ENCODE data around the gene MYH15. TPM values are rescaled to one million over a fixed set of nuclear protein-coding genes. Genes with fewer than 3 reads are reported as not detected.

MYH15 gene
- total and polyA plus RNA-seq, 2 donors: 0.10 to 1.2 TPM

- DNase-seq (ENCODE audit: extremely low spot score): no peak
- H3K4me3 ChIP-seq (ENCODE audit: low read depth, low read length): no peak overlapping the region
- 91% methylated on average over 1 of the region's 1 CpG for WGBS
- no peaks in the 10 kb centered on the region for H3K36me3 ChIP-seq (ENCODE audit: insufficient read depth)
- H3K4me1 ChIP-seq (ENCODE audit: insufficient read depth): no peaks in the 10 kb centered on the region
- no peak overlapping the region for H3K27ac ChIP-seq (ENCODE audit: low read depth)
Observed at GRCh38 chr3:108500728-108501127, 9.7 kb downstream of the MYH15 start.

DNA sequence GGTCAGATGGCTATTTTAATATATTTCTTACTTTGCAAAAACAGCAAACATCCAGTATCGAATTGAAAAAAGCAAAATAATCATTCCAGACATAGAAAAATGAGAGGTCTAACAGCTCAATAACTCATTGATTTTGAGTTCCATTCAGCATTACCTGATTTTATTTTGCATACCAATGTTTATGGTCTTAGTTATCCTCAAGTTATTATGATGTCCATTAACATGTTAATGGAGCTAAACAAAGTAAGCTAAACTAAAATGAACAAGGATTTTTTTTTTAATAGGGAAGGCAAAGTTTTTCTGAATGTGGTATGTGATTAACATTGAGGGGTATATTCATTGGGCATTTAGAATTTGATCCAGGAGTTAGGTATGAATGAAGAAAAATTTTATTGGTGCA, 13.1 kb downstream of the MYH15 start:
- Histone ChIP-seq H3K36me3 (ENCODE audit: insufficient read depth) (no peaks in the 10 kb centered on the region), H3K4me1 (ENCODE audit: insufficient read depth) (no peaks in the 10 kb centered on the region), H3K4me3 (ENCODE audit: low read depth, low read length) (no peak overlapping the region), H3K27ac (ENCODE audit: low read depth) (no peak overlapping the region)
- no peak for DNase-seq (ENCODE audit: extremely low spot score)
- 95% methylated on average over 1 of the region's 1 CpG for WGBS

- Histone ChIP-seq H3K4me3 (ENCODE audit: low read depth, low read length) (no peak overlapping the region), H3K36me3 (ENCODE audit: insufficient read depth) (no peaks in the 10 kb centered on the region), H3K4me1 (ENCODE audit: insufficient read depth) (no peaks in the 10 kb centered on the region), H3K27ac (ENCODE audit: low read depth) (no peak overlapping the region)
- 75% methylated on average over 6 of the region's 6 CpGs for WGBS
- no peak for DNase-seq (ENCODE audit: extremely low spot score)
Observed at GRCh38 chr3:108495717-108496116, 14.7 kb downstream of the MYH15 start.

- WGBS: 23% methylated on average over 3 of the region's 3 CpGs
Observed at GRCh38 chr3:108494906-108495531, 15.4 kb downstream of the MYH15 start.

GRCh38 chr3:108493862-108494261, 16.5 kb downstream of the MYH15 start:
- no peaks in the 10 kb centered on the region for H3K4me1 ChIP-seq (ENCODE audit: insufficient read depth)
- WGBS: 61% methylated on average over 2 of the region's 2 CpGs
- H3K27ac ChIP-seq (ENCODE audit: low read depth): no peak overlapping the region
- no peak overlapping the region for H3K4me3 ChIP-seq (ENCODE audit: low read depth, low read length)
- no peaks in the 10 kb centered on the region for H3K36me3 ChIP-seq (ENCODE audit: insufficient read depth)
- DNase-seq (ENCODE audit: extremely low spot score): no peak

More at GRCh38 chr3:108494906-108495531, 15.4 kb downstream of the MYH15 start:
- Histone ChIP-seq H3K4me3 (ENCODE audit: low read depth, low read length) (no peak overlapping the region), H3K36me3 (ENCODE audit: insufficient read depth) (no peaks in the 10 kb centered on the region), H3K4me1 (ENCODE audit: insufficient read depth) (no peaks in the 10 kb centered on the region), H3K27ac (ENCODE audit: low read depth) (no peak overlapping the region)
- DNase-seq (ENCODE audit: extremely low spot score): no peak

DNA sequence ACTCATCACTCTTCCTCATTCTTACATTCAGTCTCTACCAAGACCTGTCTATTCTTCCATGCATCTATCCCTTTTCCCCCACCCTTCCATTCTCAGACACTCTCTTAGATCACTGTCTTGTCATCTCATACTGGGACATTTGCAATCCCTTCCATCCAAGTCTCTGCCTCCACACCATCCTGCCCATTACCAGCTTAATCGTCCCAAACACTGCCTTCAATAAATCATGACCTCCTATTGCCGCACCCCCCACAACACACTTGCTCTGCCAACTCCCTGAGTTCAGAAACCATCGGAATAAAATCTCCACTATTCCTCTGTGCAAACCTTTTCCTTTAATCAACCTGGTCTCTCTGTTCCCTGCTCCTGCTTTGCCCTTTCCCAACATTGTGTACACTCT, 18.9 kb downstream of the MYH15 start:
- Histone ChIP-seq H3K4me1 (ENCODE audit: insufficient read depth) (no peaks in the 10 kb centered on the region), H3K36me3 (ENCODE audit: insufficient read depth) (no peaks in the 10 kb centered on the region), H3K27ac (ENCODE audit: low read depth) (no peak overlapping the region), H3K4me3 (ENCODE audit: low read depth, low read length) (no peak overlapping the region)
- WGBS: 85% methylated on average over 3 of the region's 3 CpGs
- no peak for DNase-seq (ENCODE audit: extremely low spot score)

GRCh38 chr3:108489776-108490175, 20.6 kb downstream of the MYH15 start:
- no peak for DNase-seq (ENCODE audit: extremely low spot score)
- H3K36me3 ChIP-seq (ENCODE audit: insufficient read depth): no peaks in the 10 kb centered on the region
- no peaks in the 10 kb centered on the region for H3K4me1 ChIP-seq (ENCODE audit: insufficient read depth)
- no peak overlapping the region for H3K4me3 ChIP-seq (ENCODE audit: low read depth, low read length)
- 14% methylated on average over 2 of the region's 2 CpGs for WGBS
- H3K27ac ChIP-seq (ENCODE audit: low read depth): no peak overlapping the region

DNA sequence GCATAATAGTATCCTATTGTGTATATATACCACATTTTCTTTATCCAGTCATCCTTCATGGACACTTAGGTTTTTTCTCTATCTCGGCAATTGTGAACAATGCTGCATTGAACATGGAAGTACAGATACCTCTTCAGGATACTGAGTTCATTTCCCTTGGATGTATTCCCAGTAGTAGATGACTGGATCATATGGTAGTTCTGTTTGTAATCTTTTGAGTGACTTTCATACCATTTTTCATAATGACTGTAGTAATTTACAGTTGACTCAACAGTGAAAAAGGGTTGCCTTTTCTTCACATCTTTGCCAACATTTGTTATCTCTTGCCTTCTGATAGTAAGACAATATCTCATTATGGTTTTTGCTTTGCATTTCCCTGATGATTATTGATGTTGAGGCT, 21.8 kb downstream of the MYH15 start:
- Histone ChIP-seq H3K27ac (ENCODE audit: low read depth) (no peak overlapping the region), H3K4me3 (ENCODE audit: low read depth, low read length) (no peak overlapping the region), H3K36me3 (ENCODE audit: insufficient read depth) (no peaks in the 10 kb centered on the region), H3K4me1 (ENCODE audit: insufficient read depth) (no peaks in the 10 kb centered on the region)
- 79% methylated on average over 1 of the region's 1 CpG for WGBS
- DNase-seq (ENCODE audit: extremely low spot score): no peak

- H3K4me3 ChIP-seq (ENCODE audit: low read depth, low read length): no peak overlapping the region
- no peak overlapping the region for H3K27ac ChIP-seq (ENCODE audit: low read depth)
- no peaks in the 10 kb centered on the region for H3K36me3 ChIP-seq (ENCODE audit: insufficient read depth)
- H3K4me1 ChIP-seq (ENCODE audit: insufficient read depth): no peaks in the 10 kb centered on the region
- 50% methylated on average over 2 of the region's 2 CpGs for WGBS
- DNase-seq (ENCODE audit: extremely low spot score): no peak
Observed at GRCh38 chr3:108487439-108487838, 23.0 kb downstream of the MYH15 start.

DNA sequence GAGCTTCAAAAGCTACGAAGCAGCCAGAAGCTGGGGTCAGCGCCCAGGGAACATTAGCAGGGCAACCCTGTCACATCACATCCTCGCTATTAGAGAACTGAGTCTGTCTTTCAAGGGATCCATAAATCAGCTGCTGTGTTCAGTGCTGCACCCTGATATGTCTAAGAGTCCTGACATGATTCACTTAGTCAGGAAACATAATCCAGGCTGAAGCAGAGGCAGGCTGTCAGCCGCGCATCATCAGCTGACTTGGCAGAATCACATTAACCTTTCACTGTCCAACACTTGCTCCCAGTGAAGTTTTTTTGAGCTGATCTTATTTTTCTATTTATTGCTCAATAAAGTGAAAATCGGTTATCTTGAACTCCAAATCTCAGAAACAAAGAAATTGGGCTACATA, 23.5 kb downstream of the MYH15 start:
- Histone ChIP-seq H3K36me3 (ENCODE audit: insufficient read depth) (no peaks in the 10 kb centered on the region), H3K4me1 (ENCODE audit: insufficient read depth) (no peaks in the 10 kb centered on the region), H3K4me3 (ENCODE audit: low read depth, low read length) (no peak overlapping the region), H3K27ac (ENCODE audit: low read depth) (no peak overlapping the region)
- 30% methylated on average over 6 of the region's 6 CpGs for whole genome bisulfite sequencing
- DNase-seq (ENCODE audit: extremely low spot score): no peak

DNA sequence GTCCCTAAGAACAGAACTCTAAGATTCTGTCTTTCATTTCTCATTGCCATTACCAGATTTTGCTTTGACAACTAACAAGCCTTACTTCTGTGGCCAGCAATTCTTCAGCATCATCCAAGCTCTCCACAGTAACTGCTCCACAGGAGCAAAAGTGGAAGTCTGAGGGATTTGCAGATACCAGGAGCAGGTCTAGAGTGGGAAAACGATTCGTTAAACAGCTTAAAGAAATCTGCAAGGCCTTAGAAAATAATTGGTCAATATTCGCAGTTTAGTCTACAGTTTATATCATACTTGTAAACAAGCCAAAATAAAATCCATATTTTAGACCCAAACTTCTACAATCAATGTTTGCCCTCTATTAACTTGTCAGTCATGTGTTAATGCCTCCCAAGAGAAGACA, 24.1 kb downstream of the MYH15 start:
- no peak for DNase-seq (ENCODE audit: extremely low spot score)
- no peak overlapping the region for H3K27ac ChIP-seq (ENCODE audit: low read depth)
- no peaks in the 10 kb centered on the region for H3K36me3 ChIP-seq (ENCODE audit: insufficient read depth)
- 67% methylated on average over 3 of the region's 3 CpGs for WGBS
- H3K4me3 ChIP-seq (ENCODE audit: low read depth, low read length): no peak overlapping the region
- H3K4me1 ChIP-seq (ENCODE audit: insufficient read depth): no peaks in the 10 kb centered on the region

DNA sequence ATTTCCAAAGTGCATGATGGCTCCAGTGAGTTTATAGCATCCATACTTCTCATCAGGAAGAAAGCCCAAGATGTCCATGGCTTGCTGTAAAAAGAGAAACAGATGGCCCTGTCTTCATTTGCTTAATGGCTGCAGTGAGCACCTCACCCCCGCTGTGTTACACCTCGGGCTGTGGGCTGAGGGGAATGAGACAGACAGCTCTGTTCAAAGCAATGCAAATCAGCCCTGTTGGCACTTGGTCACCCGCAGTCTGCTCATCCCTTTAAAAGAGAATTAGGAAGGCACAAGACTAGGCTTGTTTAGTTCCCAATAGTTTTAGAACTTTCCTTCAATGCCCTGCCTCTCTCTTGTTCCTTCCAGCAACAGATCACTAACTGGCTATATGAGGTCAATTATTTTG, 25.2 kb downstream of the MYH15 start:
- DNase-seq (ENCODE audit: extremely low spot score): no peak
- WGBS: 74% methylated on average over 3 of the region's 3 CpGs
- Histone ChIP-seq H3K36me3 (ENCODE audit: insufficient read depth) (no peaks in the 10 kb centered on the region), H3K4me3 (ENCODE audit: low read depth, low read length) (no peak overlapping the region), H3K27ac (ENCODE audit: low read depth) (no peak overlapping the region), H3K4me1 (ENCODE audit: insufficient read depth) (no peaks in the 10 kb centered on the region)

- DNase-seq (ENCODE audit: extremely low spot score): no peak
- H3K4me3 ChIP-seq (ENCODE audit: low read depth, low read length): no peak overlapping the region
- WGBS: 67% methylated on average over 2 of the region's 2 CpGs
- no peak overlapping the region for H3K27ac ChIP-seq (ENCODE audit: low read depth)
- no peaks in the 10 kb centered on the region for H3K36me3 ChIP-seq (ENCODE audit: insufficient read depth)
- H3K4me1 ChIP-seq (ENCODE audit: insufficient read depth): no peaks in the 10 kb centered on the region
Observed at GRCh38 chr3:108479224-108479623, 31.2 kb downstream of the MYH15 start.

DNA sequence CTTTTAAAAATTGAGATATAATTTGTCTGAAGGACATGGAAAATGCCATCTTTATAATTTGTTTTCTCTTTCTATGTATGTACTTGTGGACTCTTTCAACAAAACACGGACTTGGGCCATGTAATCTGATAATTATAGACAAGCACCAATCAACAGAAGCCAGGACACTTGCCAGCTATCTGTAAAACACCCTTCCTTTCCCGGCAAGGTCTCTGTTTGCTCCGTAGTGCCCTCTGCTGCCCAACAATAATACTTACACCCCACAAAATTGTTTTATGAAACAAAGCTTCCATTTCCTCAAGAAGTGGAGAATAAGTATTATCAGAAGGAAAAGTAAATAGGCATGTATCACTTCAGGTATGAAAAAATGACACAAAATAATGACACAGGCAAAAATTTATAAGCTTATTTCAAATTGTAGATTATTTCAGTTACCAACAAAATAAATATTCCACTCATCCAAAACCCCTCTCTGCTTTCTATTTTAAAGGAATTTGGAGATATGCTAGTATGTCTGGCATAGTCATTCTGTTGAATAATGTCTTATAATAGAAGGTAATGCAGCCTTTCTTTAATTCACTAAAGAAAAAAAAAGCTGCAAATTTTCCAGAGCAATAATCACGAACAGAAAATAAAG, 32.8 kb downstream of the MYH15 start:
- 22% methylated on average over 4 of the region's 4 CpGs for WGBS
- no peaks in the 10 kb centered on the region for H3K36me3 ChIP-seq (ENCODE audit: insufficient read depth)
- no peak overlapping the region for H3K27ac ChIP-seq (ENCODE audit: low read depth)
- no peak overlapping the region for H3K4me3 ChIP-seq (ENCODE audit: low read depth, low read length)
- no peaks in the 10 kb centered on the region for H3K4me1 ChIP-seq (ENCODE audit: insufficient read depth)
- no peak for DNase-seq (ENCODE audit: extremely low spot score)
